Caki2 (cell line): ENCODE data around the gene AGBL4. TPM values are rescaled to one million over a fixed set of nuclear protein-coding genes. Genes with fewer than 3 reads are reported as not detected.
A peak's percentile ranks its signal among the peaks of the same experiment; 100 is the strongest.

Source experiments
- DNase-seq: peaks from one replicate; pipeline ENCODE4 v3.0.0-alpha.2; 2015; ENCODE audit warnings: low read depth
- in situ Hi-C: cut with HindIII; loops from 2 replicates; pipeline ENCODE4 v1.10.0; 2016; ENCODE audit warnings: low sequenced_read_pairs, low pct_unique_long_range_greater_than_20kb, mixed read lengths
- total RNA-seq: library from RNA; depleted of rRNA; stranded (reverse); fragments of >200 nt; shearing (Covaris generic); gene quantifications from 2 replicates; pipeline ENCODE4 v1.2.3, GENCODE V29; 2014; ENCODE audit warnings: low replicate concordance

Gene AGBL4
- total RNA-seq, 1 experiment from 2014 or later = not detected

DNA sequence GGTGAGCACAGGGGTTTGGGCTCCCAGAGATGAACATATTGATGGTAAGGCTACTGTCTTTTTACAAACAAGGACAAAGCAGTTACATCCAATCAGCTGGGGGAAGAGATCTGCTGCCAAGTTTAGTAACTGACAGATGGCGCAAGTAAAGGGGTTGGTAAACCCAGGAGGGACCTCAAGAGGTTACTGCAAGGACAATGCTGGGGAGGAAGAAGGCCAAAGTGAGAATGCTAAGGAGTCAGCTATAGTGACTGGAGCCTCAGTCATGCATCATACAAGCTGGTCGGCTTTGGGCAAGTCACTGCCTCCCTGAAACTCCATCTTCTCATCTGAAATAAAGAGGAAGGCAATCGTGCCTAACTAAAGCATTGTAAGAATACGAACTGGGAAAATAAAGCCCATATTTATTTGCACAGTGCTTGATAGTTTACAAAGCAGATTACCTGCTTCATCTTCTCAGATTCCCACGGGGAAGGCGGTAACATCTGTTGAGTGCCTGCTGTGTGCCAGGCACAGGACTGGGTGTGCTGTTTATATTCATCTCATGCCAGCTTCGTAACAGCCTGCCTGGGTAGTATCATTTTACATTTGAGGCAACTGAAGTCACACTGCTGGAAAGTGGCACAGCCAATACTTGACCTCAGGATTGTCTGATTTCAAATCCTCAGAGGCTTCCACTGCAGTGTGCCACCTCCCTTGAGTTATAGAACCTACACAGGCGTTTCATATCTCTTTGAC is 1361.9 kb downstream of the AGBL4 start:
- in situ Hi-C loops = no loop called here
- DNase-seq = no peak

GRCh38 chr1:48659801-48660200 is 1364.0 kb downstream of the AGBL4 start:
- no peak for DNase-seq
- in situ Hi-C loops = no loop called here

DNA sequence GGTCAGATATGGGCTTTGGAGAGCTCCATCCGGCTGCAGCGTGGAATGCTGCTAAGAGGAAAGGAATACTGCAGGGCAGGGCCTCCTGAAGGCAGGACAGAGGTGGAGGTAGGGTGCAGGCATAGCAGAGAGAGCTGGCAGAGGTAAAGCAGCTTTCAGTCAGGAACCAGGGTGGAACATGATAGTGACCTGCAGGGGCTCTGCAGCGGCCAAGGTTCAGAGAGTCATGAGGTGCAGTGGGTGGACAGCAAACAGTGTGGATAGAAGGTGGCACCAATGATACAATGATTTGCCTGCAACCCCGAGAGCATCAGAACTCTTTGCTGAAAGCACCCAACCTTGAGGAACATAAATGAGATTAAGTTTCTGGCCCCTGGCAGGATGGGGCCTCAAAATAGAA is 1366.3 kb downstream of the AGBL4 start:
- in situ Hi-C loops = no loop called here
- no peak for DNase-seq

- in situ Hi-C loops = no loop called here
Measured at GRCh38 chr1:48654606-48655210, 1369.0 kb downstream of the AGBL4 start.

DNA sequence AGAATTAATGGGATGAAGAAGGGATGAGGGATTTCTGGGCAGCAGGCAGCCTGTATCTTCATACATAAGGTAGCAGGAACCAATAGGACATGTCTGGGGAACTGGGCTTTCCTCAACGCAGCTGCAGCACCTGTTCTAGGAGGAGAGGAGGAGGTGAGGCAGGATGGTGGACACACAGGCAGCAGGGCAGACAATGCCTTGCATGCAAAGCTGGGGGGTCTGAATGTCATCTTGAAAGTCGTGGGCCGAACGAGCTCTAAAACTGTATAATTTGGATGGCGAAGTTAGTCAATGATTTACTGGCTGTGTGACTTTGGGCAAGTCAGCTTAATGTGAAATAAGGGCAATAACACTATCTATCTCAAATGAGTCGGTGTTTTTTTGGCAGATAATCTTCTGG is 1371.4 kb downstream of the AGBL4 start:
- in situ Hi-C loops = no loop called here
- DNase-seq = no peak

More at GRCh38 chr1:48654606-48655210, 1369.0 kb downstream of the AGBL4 start:
- DNase-seq = no peak

- in situ Hi-C loops = no loop called here
Measured at GRCh38 chr1:48649880-48650279, 1373.9 kb downstream of the AGBL4 start.

DNA sequence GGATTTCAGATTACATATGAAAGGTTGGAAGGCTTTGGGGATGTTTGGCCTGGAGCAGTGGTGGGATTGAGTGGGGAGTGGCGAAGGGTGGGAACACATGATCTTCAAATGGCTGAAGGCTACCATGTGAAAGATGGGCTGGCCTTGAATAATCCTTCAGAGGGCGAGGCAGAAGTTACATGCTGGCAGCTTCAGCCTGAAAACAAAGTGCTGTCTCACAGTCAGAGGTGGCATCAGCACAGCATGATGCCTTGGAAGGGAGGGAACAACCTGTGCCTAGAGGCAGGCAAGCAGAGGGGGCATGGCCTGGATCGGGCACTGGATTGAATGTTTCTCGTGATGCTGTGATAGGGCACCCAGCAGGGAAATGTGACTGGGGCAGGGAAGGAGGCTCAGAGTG is 1377.9 kb downstream of the AGBL4 start:
- in situ Hi-C loops = no loop called here
- no peak for DNase-seq

More at GRCh38 chr1:48649880-48650279, 1373.9 kb downstream of the AGBL4 start:
- no peak for DNase-seq

DNA sequence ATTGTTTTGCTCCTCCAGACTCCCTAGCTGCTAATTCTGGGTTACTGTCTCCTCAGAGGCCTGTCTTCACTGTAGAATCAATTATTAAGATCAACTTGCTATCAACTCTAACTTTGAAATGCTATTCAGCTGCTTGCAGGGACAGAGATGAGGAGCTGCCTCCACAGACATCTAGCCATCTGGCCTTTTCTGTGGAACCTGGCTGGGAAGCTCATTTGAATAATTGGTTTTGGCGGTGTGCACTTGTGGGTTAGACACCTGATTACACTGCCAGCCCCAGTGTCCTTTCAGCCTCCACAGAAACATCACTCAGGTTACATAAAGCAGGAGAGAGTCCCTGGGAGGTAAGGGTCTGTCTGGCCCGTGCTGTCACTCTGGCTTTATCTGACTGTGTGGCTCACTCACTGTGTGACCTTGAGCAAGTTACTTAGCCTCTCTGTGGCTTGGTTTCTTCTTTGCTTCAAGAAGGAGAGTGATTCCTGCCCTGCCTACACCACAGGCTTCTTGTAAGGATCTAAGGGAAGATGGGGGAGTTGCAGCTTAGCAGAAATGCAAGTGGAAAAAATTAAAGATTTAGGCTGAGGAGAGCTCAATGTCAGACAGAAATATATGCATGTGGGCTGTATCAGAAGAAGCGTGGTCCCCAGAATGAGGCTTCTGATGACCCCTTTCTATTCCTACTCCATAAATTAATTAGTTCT is 1378.7 kb downstream of the AGBL4 start:
- no peak for DNase-seq
- in situ Hi-C loops = no loop called here

GRCh38 chr1:48644190-48644900 is 1379.4 kb downstream of the AGBL4 start:
- no peak for DNase-seq
- in situ Hi-C loops = no loop called here

DNA sequence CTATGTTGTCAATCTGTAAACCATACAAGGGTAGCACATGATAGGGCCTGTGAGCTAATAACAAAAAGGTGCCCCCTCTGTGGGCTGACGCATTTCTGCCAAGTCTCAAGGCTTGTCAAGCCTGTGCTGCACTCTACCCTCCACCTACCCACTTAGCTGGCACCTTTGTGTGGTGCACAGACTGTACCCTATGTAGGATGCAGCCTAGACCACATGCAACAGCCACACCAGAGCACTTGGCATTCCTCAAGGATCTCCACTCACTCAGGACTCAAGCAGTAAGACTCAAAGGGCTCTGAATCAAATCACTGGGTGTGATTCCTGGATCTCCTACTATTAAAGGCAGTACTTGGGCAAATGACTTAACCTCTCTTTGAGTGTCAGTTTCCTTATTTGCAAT is 1380.6 kb downstream of the AGBL4 start:
- in situ Hi-C loops = no loop called here

DNA sequence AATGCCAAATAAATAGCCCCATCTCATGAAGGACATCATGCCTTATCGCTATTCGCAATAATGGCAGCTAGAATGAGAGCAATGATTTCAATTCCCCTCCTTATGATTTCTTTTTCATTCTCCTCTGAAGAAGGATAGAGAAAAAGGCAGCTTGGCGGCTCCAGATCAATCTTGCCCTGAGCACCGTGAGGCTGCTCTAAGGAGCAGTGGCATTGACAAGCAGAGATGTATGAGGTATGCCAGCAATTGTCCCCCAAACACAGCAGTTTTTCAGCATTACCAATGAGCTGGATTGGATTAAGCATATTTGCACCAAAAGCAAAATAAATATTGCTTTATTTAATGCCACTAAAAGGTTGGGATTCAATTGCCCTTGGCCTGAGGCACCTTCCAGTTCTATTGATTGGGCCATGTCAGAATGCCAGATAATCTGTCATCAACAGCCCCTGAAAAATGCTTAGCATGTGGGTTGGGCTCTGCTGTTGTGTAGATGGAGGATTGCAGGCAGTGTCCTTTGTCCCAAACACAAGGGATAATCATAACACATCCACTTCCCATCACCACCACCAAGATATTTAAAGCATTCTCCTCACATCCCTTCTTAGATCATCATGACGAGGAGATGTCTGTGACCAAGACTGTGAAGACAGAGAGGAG is 1382.8 kb downstream of the AGBL4 start:
- in situ Hi-C loops = no loop called here
- DNase-seq = no peak

More for the DNA sequence above, 1380.6 kb downstream of the AGBL4 start:
- DNase-seq = no peak

GRCh38 chr1:48629867-48630266 is 1393.9 kb downstream of the AGBL4 start:
- in situ Hi-C loops = no loop called here
- DNase-seq = no peak

GRCh38 chr1:48627486-48627885 is 1396.3 kb downstream of the AGBL4 start:
- in situ Hi-C loops = no loop called here
- DNase-seq = no peak

- in situ Hi-C loops = no loop called here
- peak; percentile 5 for DNase-seq
Measured at GRCh38 chr1:48619539-48619938, 1404.2 kb downstream of the AGBL4 start.

GRCh38 chr1:48617252-48617651 is 1406.5 kb downstream of the AGBL4 start:
- in situ Hi-C loops = no loop called here

DNA sequence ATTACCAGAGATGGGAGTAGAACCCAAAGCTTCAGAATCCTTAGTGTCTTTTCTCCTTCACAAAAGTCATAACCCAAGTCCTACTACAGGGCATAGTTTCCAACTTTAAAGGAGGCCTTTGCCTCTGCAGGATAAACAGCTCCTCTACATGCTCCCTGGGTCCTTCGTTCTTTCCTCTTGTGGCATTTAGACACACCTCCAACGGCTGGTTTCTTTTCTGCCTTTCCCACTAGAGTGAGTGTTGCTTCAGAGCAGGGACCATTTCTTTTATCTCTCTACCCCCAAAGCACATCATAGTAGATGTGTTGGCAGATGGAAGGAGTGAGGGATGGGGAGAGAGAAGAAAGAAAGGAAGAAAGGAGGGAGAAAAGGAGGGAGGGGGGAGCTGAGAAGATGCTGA is 1407.0 kb downstream of the AGBL4 start:
- in situ Hi-C loops = no loop called here
- DNase-seq = no peak

More at GRCh38 chr1:48617252-48617651, 1406.5 kb downstream of the AGBL4 start:
- DNase-seq = no peak

GRCh38 chr1:48611841-48612240 is 1411.9 kb downstream of the AGBL4 start:
- in situ Hi-C loops = no loop called here
- no peak for DNase-seq
